Mesenchymal stem cell (in vitro differentiated cells and primary cell): ENCODE data around the gene NDST1.

ENCODE experiments used
- DNase-seq: peaks from one replicate; pipeline ENCODE4 v3.0.0-alpha.2; 2013
- H2AFZ ChIP-seq: one replicate; pipeline ENCODE4 v1.6.1; 2013; ENCODE audit warnings: low read depth, mild to moderate bottlenecking, control low read depth, inconsistent platforms, low read length, moderate library complexity
- H2AK5ac ChIP-seq: 2 replicates; pipeline ENCODE4 v1.6.1; 2013; ENCODE audit warnings: low read length, moderate library complexity, mild to moderate bottlenecking, inconsistent platforms; ENCODE audit not compliant: severe bottlenecking
- H2BK120ac ChIP-seq: one replicate; pipeline ENCODE4 v1.6.1; 2013; ENCODE audit warnings: low read depth, mild to moderate bottlenecking, inconsistent platforms, low read length, moderate library complexity
- H2BK12ac ChIP-seq, 2 experiments: one replicate each; pipeline ENCODE4 v1.6.1; 2013; ENCODE audit warnings: inconsistent platforms in 2 of 2, low read length in 2 of 2, mild to moderate bottlenecking in 2 of 2, moderate library complexity in 2 of 2, control low read depth in 1 of 2
- H2BK15ac ChIP-seq: one replicate; pipeline ENCODE4 v1.6.1; 2013; ENCODE audit warnings: mild to moderate bottlenecking, low read depth, inconsistent platforms; ENCODE audit not compliant: poor library complexity, severe bottlenecking
- H2BK5ac ChIP-seq: 2 replicates; pipeline ENCODE4 v1.6.1; 2013; ENCODE audit warnings: low read depth, mild to moderate bottlenecking, low read length, control low read depth, inconsistent platforms; ENCODE audit not compliant: poor library complexity, severe bottlenecking
- H3K14ac ChIP-seq, 2 experiments: one replicate each; pipeline ENCODE4 v1.6.1; 2013; ENCODE audit warnings: inconsistent platforms in 2 of 2, low read length in 2 of 2, control low read depth in 1 of 2, mild to moderate bottlenecking in 1 of 2, moderate library complexity in 1 of 2
- H3K18ac ChIP-seq, 2 experiments: one replicate each; pipeline ENCODE4 v1.6.1; 2013; ENCODE audit warnings: inconsistent platforms in 2 of 2, low read length in 2 of 2, control low read depth in 1 of 2, low read depth in 1 of 2, mild to moderate bottlenecking in 1 of 2
- H3K23ac ChIP-seq, 2 experiments: one replicate each; pipeline ENCODE4 v1.6.1; 2013; ENCODE audit warnings: inconsistent platforms in 2 of 2, low read length in 2 of 2, mild to moderate bottlenecking in 2 of 2, moderate library complexity in 2 of 2, control low read depth in 1 of 2
- H3K27ac ChIP-seq: 2 replicates; pipeline ENCODE4 v1.5.1; 2013; ENCODE audit warnings: mild to moderate bottlenecking, moderate library complexity, low read length, control low read depth, inconsistent platforms; ENCODE audit not compliant: poor library complexity, severe bottlenecking
- H3K27me3 ChIP-seq, 2 experiments: 2 replicates each; pipeline versions ENCODE4 v1.6.1 to v1.7.0; 2013; ENCODE audit warnings: low read length in 2 of 2, mild to moderate bottlenecking in 2 of 2, moderate library complexity in 2 of 2, control low read depth in 1 of 2, inconsistent platforms in 1 of 2; ENCODE audit not compliant: control insufficient read depth in 1 of 2, insufficient read depth in 1 of 2
- H3K36me3 ChIP-seq, 2 experiments: 2 replicates each; pipeline versions ENCODE4 v1.6.1 to v1.7.0; 2013; ENCODE audit warnings: low read length in 2 of 2, control low read depth in 1 of 2, inconsistent platforms in 1 of 2, low read depth in 1 of 2, mild to moderate bottlenecking in 1 of 2; ENCODE audit not compliant: insufficient read depth in 2 of 2, control insufficient read depth in 1 of 2
- H3K4ac ChIP-seq, 2 experiments: one replicate each; pipeline ENCODE4 v1.6.1; 2013; ENCODE audit warnings: inconsistent platforms in 2 of 2, low read length in 2 of 2, mild to moderate bottlenecking in 2 of 2, moderate library complexity in 2 of 2, control low read depth in 1 of 2, low read depth in 1 of 2
- H3K4me1 ChIP-seq: 2 replicates; pipeline ENCODE4 v1.6.1; 2013; ENCODE audit warnings: low read depth, low read length, control low read depth; ENCODE audit not compliant: control insufficient read depth, insufficient read depth
- H3K4me2 ChIP-seq: 2 replicates; pipeline ENCODE4 v1.6.1; 2013; ENCODE audit warnings: low read length, mild to moderate bottlenecking, inconsistent platforms; ENCODE audit not compliant: poor library complexity, severe bottlenecking
- H3K4me3 ChIP-seq, 2 experiments: 2 replicates each; pipeline versions ENCODE4 v1.5.1 to v1.7.0; 2013; ENCODE audit warnings: low read length in 2 of 2, mild to moderate bottlenecking in 2 of 2, control low read depth in 1 of 2, low read depth in 1 of 2; ENCODE audit not compliant: insufficient read depth in 1 of 2
- H3K79me1 ChIP-seq: replicated peaks from 2 replicates; pipeline ENCODE4 v1.6.1; 2013; ENCODE audit warnings: mild to moderate bottlenecking, control low read depth, low read length, inconsistent platforms; ENCODE audit not compliant: poor library complexity, severe bottlenecking
- H3K9ac ChIP-seq: 2 replicates; pipeline ENCODE4 v1.7.0; 2013; ENCODE audit warnings: mild to moderate bottlenecking, low read length, moderate library complexity
- H3K9me3 ChIP-seq: 2 replicates; pipeline ENCODE4 v1.7.0; 2013; ENCODE audit warnings: mild to moderate bottlenecking, low read length; ENCODE audit not compliant: control insufficient read depth
- H4K8ac ChIP-seq: one replicate; pipeline ENCODE4 v1.6.1; 2013; ENCODE audit warnings: inconsistent platforms, mild to moderate bottlenecking, low read length, moderate library complexity
- H4K91ac ChIP-seq: one replicate; pipeline ENCODE4 v1.6.1; 2013; ENCODE audit warnings: mild to moderate bottlenecking, low read length, inconsistent platforms
- WGBS: methylation state at CpG from one replicate; pipeline ENCODE4 v1.1.7; 2013; ENCODE audit warnings: mixed read lengths; 5-methylcytosine and 5-hydroxymethylcytosine counted together

The NDST1 gene

GRCh38 chr5:150503386-150503785 lies 4.5 kb upstream of the NDST1 start:
- Histone ChIP-seq H2BK5ac (no peak overlapping the region), H2AK5ac (no peak overlapping the region), H2BK15ac (no peak overlapping the region), H4K8ac (no peak overlapping the region), H3K18ac (peak overlapping the region in 1 of 2 experiments; percentile 6), H4K91ac (no peak overlapping the region), H2BK12ac (no peak overlapping the region), H3K36me3 (peaks cover 18 to 76% of the 10 kb centered on the region in 2 experiments), H3K9me3 (no peaks in the 10 kb centered on the region), H3K27me3 (no peaks in the 10 kb centered on the region), H3K14ac (no peak overlapping the region), H3K23ac (no peak overlapping the region), H3K4me1 (peaks cover 81% of the 10 kb centered on the region), H3K79me1 (no peaks in the 10 kb centered on the region), H2AFZ (no peak overlapping the region), H3K4ac (no peak overlapping the region), H3K4me2 (no peak overlapping the region), H2BK120ac (no peak overlapping the region), H3K27ac (no peak overlapping the region), H3K9ac (no peak overlapping the region), H3K4me3 (no peak overlapping the region)
- no peak for DNase-seq
- WGBS, result 93% methylated on average over 3 of the region's 4 CpGs

- no peak overlapping the region for H3K9ac ChIP-seq
- no peak overlapping the region for H3K4me2 ChIP-seq
- H2AK5ac ChIP-seq, result no peak overlapping the region
- peaks cover 14 to 74% of the 10 kb centered on the region in 2 experiments for H3K36me3 ChIP-seq
- H2BK5ac ChIP-seq, result no peak overlapping the region
- no peak overlapping the region for H4K8ac ChIP-seq
- H3K27me3 ChIP-seq, result no peaks in the 10 kb centered on the region
- peak overlapping the region in 1 of 2 experiments; percentile 6 for H3K18ac ChIP-seq
- H3K27ac ChIP-seq, result no peak overlapping the region
- no peaks in the 10 kb centered on the region for H3K79me1 ChIP-seq
- H2BK12ac ChIP-seq, result no peak overlapping the region
- WGBS, result 84% methylated on average over 9 of the region's 9 CpGs
- H3K9me3 ChIP-seq, result no peaks in the 10 kb centered on the region
- no peak overlapping the region for H3K4me3 ChIP-seq
- H3K23ac ChIP-seq, result no peak overlapping the region
- no peak overlapping the region for H4K91ac ChIP-seq
- no peak overlapping the region for H2AFZ ChIP-seq
- no peak overlapping the region for H3K14ac ChIP-seq
- H2BK15ac ChIP-seq, result no peak overlapping the region
- peaks cover 79% of the 10 kb centered on the region for H3K4me1 ChIP-seq
- H3K4ac ChIP-seq, result no peak overlapping the region
- no peak for DNase-seq
- no peak overlapping the region for H2BK120ac ChIP-seq
Observed at GRCh38 chr5:150503977-150504620, 3.8 kb upstream of the NDST1 start.

GRCh38 chr5:150505041-150505511 lies 2.9 kb upstream of the NDST1 start:
- no peak overlapping the region for H3K4me2 ChIP-seq
- H3K36me3 ChIP-seq, result peaks cover 11 to 76% of the 10 kb centered on the region in 2 experiments
- no peak overlapping the region for H3K4ac ChIP-seq
- H2BK15ac ChIP-seq, result no peak overlapping the region
- H4K8ac ChIP-seq, result no peak overlapping the region
- H3K18ac ChIP-seq, result no peak overlapping the region
- peaks cover 77% of the 10 kb centered on the region for H3K4me1 ChIP-seq
- H2BK5ac ChIP-seq, result no peak overlapping the region
- no peak overlapping the region for H2BK12ac ChIP-seq
- H3K4me3 ChIP-seq, result no peak overlapping the region
- H3K27me3 ChIP-seq, result no peaks in the 10 kb centered on the region
- H2AK5ac ChIP-seq, result no peak overlapping the region
- no peak overlapping the region for H3K14ac ChIP-seq
- H3K27ac ChIP-seq, result peak overlapping the region; percentile 3
- H2BK120ac ChIP-seq, result no peak overlapping the region
- no peaks in the 10 kb centered on the region for H3K79me1 ChIP-seq
- H2AFZ ChIP-seq, result no peak overlapping the region
- H4K91ac ChIP-seq, result no peak overlapping the region
- no peak for DNase-seq
- H3K9me3 ChIP-seq, result no peaks in the 10 kb centered on the region
- peak overlapping the region in 1 of 2 experiments; percentile 67 for H3K23ac ChIP-seq
- 97% methylated on average over 7 of the region's 8 CpGs for WGBS
- H3K9ac ChIP-seq, result no peak overlapping the region

GRCh38 chr5:150505816-150506215 lies 2.1 kb upstream of the NDST1 start:
- no peak overlapping the region for H2BK12ac ChIP-seq
- 96% methylated on average over 8 of the region's 8 CpGs for WGBS

More at GRCh38 chr5:150505816-150506215, 2.1 kb upstream of the NDST1 start:
- Histone ChIP-seq H3K4me1 (peaks cover 74% of the 10 kb centered on the region), H3K36me3 (peaks cover 11 to 68% of the 10 kb centered on the region in 2 experiments), H2AFZ (no peak overlapping the region), H3K4me3 (no peak overlapping the region), H4K91ac (no peak overlapping the region), H3K4ac (no peak overlapping the region), H4K8ac (no peak overlapping the region), H3K23ac (no peak overlapping the region), H3K9ac (no peak overlapping the region), H3K79me1 (no peaks in the 10 kb centered on the region), H3K18ac (no peak overlapping the region), H2BK5ac (no peak overlapping the region), H3K4me2 (no peak overlapping the region), H3K27me3 (no peaks in the 10 kb centered on the region), H2BK120ac (no peak overlapping the region), H3K9me3 (no peaks in the 10 kb centered on the region), H2BK15ac (no peak overlapping the region), H3K27ac (no peak overlapping the region), H2AK5ac (no peak overlapping the region), H3K14ac (no peak overlapping the region)
- DNase-seq, result no peak
